Measurements from ENCODE around the gene TMEM44.

The TMEM44 gene

DNA sequence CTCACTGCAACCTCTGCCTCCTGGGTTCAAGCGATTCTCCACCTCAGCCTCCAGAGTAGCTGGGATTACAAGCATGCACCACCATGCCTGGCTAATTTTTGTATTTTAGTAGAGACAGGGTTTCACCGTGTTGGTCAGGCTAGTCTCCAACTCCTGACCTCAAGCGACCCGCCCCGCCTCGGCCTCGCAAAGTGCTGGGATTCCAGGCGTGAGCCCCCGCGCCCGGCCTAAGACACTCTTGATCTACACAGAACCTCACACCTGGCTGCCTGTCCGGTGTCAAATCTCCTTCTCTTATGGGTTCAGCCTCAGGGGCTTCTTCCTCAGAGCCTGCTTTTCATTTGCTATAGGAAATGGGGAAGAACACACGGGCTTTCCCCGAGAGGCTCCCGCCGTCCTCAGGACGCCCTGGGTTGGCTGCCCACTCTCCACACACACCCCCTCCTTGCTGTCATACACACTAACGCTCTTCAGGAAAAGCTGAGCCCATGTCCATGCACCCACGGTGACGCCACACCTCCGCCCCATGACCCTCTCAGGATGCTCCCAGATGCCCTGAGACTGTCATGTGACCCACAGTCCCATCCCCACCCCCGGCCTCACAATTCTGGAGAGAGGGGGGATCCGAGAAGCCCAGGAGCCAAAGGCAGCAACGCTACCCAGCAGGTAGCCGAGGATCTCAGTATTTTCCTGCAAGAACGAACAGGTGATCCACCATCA lies 10.4 kb downstream of the TMEM44 start:
- H3K4me3 ChIP-seq (ENCODE audit: low read length, poor library complexity, severe bottlenecking) = no peak overlapping the region
- no peak overlapping the region for H2AFZ ChIP-seq (ENCODE audit: low read length)
- no peak for TF ChIP-seq EZH2phosphoT487 (IDR thresholded peaks at IDR 0.05; ENCODE audit: borderline replicate concordance)
- no peak for TF ChIP-seq CTCF (conservative IDR thresholded peaks at IDR 0.05; ENCODE audit: low read length)
- H3K4me1 ChIP-seq (ENCODE audit: insufficient read depth, low read length, poor library complexity, severe bottlenecking) = peaks cover 15% of the 10 kb centered on the region
- H3K36me3 ChIP-seq (ENCODE audit: insufficient read depth, low read length) = no peaks in the 10 kb centered on the region
- H3K4me2 ChIP-seq (ENCODE audit: low read depth, low read length, poor library complexity, severe bottlenecking) = no peak overlapping the region
- H4K20me1 ChIP-seq (ENCODE audit: insufficient read depth, low read length, poor library complexity, severe bottlenecking) = no peaks in the 10 kb centered on the region
- H3K9me3 ChIP-seq (ENCODE audit: insufficient read depth, low read depth, low read length) = no peaks in the 10 kb centered on the region
- no peaks in the 10 kb centered on the region for H3F3A ChIP-seq (ENCODE audit: low read depth)
- H3K9ac ChIP-seq (ENCODE audit: low read depth, low read length, poor library complexity, severe bottlenecking) = no peak overlapping the region
- H3K9me2 ChIP-seq (replicated peaks; ENCODE audit: low read depth, low read length) = no peaks in the 10 kb centered on the region
- no peaks in the 10 kb centered on the region for H3K79me2 ChIP-seq (ENCODE audit: insufficient read depth, low read length)
- H3K27me3 ChIP-seq (ENCODE audit: insufficient read depth, low read length, poor library complexity, severe bottlenecking) = no peaks in the 10 kb centered on the region

DNA sequence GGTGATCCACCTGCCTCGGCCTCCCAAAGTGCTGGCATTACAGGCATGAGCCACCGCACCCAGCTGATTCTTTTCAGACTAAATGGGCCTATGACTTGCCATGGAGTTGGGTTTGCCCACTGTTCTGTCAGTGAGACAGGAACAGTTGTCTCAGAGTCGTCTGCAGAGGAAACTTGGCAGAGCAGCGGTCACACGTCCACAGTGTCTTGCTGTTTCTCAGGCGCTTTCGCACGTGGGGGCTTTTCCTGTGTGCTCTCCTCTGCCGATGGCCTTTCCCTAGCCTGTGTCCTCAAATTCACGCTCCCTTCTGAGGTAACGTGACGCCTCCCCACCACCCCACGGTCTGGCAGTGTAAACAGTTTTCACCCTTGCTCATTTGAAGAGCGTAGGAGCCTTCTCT lies 11.3 kb downstream of the TMEM44 start:
- Histone ChIP-seq H3F3A (ENCODE audit: low read depth) (no peaks in the 10 kb centered on the region), H3K9me2 (replicated peaks; ENCODE audit: low read depth, low read length) (no peaks in the 10 kb centered on the region), H3K4me3 (ENCODE audit: low read length, poor library complexity, severe bottlenecking) (no peak overlapping the region), H3K79me2 (ENCODE audit: insufficient read depth, low read length) (no peaks in the 10 kb centered on the region), H3K27me3 (ENCODE audit: insufficient read depth, low read length, poor library complexity, severe bottlenecking) (no peaks in the 10 kb centered on the region), H2AFZ (ENCODE audit: low read length) (no peak overlapping the region), H3K9me3 (ENCODE audit: insufficient read depth, low read depth, low read length) (no peaks in the 10 kb centered on the region), H3K4me2 (ENCODE audit: low read depth, low read length, poor library complexity, severe bottlenecking) (peak overlapping the region; percentile 22), H3K4me1 (ENCODE audit: insufficient read depth, low read length, poor library complexity, severe bottlenecking) (peaks cover 15% of the 10 kb centered on the region), H4K20me1 (ENCODE audit: insufficient read depth, low read length, poor library complexity, severe bottlenecking) (no peaks in the 10 kb centered on the region), H3K9ac (ENCODE audit: low read depth, low read length, poor library complexity, severe bottlenecking) (no peak overlapping the region), H3K36me3 (ENCODE audit: insufficient read depth, low read length) (no peaks in the 10 kb centered on the region)
- TF ChIP-seq CTCF (conservative IDR thresholded peaks at IDR 0.05; ENCODE audit: low read length) (no peak), EZH2phosphoT487 (IDR thresholded peaks at IDR 0.05; ENCODE audit: borderline replicate concordance) (no peak)

DNA sequence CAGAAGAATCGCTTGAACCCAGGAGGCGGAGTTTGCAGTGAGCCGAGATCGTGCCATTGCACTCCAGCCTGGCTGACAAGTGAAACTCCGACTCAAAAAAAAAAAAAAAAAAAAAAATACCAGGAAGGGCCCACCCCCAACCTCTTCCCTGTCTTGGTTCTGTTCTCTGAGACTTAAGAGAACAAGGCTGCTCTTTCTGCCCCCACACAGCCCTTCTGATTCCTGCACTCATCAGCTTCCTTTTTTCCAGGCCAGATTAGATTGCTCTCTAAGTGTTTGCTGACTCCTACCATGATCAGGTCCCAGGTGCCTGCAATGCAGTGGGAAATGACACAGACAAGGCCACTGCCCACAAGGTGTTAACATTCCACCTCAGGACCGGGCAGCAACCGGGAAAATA lies 13.0 kb downstream of the TMEM44 start:
- Histone ChIP-seq H4K20me1 (ENCODE audit: insufficient read depth, low read length, poor library complexity, severe bottlenecking) (no peaks in the 10 kb centered on the region), H3K27me3 (ENCODE audit: insufficient read depth, low read length, poor library complexity, severe bottlenecking) (no peaks in the 10 kb centered on the region), H3K36me3 (ENCODE audit: insufficient read depth, low read length) (no peaks in the 10 kb centered on the region), H3K4me3 (ENCODE audit: low read length, poor library complexity, severe bottlenecking) (no peak overlapping the region), H3F3A (ENCODE audit: low read depth) (no peaks in the 10 kb centered on the region), H3K4me1 (ENCODE audit: insufficient read depth, low read length, poor library complexity, severe bottlenecking) (peaks cover 15% of the 10 kb centered on the region), H2AFZ (ENCODE audit: low read length) (no peak overlapping the region), H3K9me3 (ENCODE audit: insufficient read depth, low read depth, low read length) (no peaks in the 10 kb centered on the region), H3K9me2 (replicated peaks; ENCODE audit: low read depth, low read length) (no peaks in the 10 kb centered on the region), H3K4me2 (ENCODE audit: low read depth, low read length, poor library complexity, severe bottlenecking) (no peak overlapping the region), H3K9ac (ENCODE audit: low read depth, low read length, poor library complexity, severe bottlenecking) (no peak overlapping the region), H3K79me2 (ENCODE audit: insufficient read depth, low read length) (no peaks in the 10 kb centered on the region)
- TF ChIP-seq CTCF (conservative IDR thresholded peaks at IDR 0.05; ENCODE audit: low read length) (no peak), EZH2phosphoT487 (IDR thresholded peaks at IDR 0.05; ENCODE audit: borderline replicate concordance) (no peak)

All from Loucy (cell line).